SK-N-SH treated with all-trans-retinoic acid at 6 μM for 48 hours (cell line): ENCODE measurements around the gene HSD11B2.

Experiments used
- ATAC-seq: fragments of 200-7000 bp; cut with Tn5 transposase; 3 replicates; pipeline ENCODE4 v1.9.1; 2020; ENCODE audit warnings: mild to moderate bottlenecking, moderate library complexity
- ARNTL ChIP-seq: fragments of 450-650 bp; formaldehyde crosslinking; IDR thresholded peaks from 2 replicates; pipeline ENCODE4 v1.5.0; 2020; ENCODE audit warnings: low read depth, mild to moderate bottlenecking, moderate library complexity, borderline replicate concordance
- BACH2 ChIP-seq: fragments of 250-450 bp; sonication (Bioruptor Pico); IDR thresholded peaks from 2 replicates; pipeline ENCODE4 v1.9.0; 2021; ENCODE audit warnings: mild to moderate bottlenecking, borderline replicate concordance
- CREB5 ChIP-seq: fragments of 250-450 bp; sonication (Bioruptor Pico); IDR thresholded peaks from 2 replicates; pipeline ENCODE4 v1.5.1; 2020; ENCODE audit warnings: low read depth, mild to moderate bottlenecking, moderate library complexity
- CSDC2 ChIP-seq: fragments of 250-450 bp; sonication (Bioruptor Pico); IDR thresholded peaks from 2 replicates; pipeline ENCODE4 v1.5.0; 2020; ENCODE audit warnings: mild to moderate bottlenecking, moderate library complexity
- CSRNP3 ChIP-seq: fragments of 250-450 bp; sonication (Bioruptor Pico); IDR thresholded peaks from 2 replicates; pipeline ENCODE4 v1.5.1; 2021; ENCODE audit warnings: mild to moderate bottlenecking, moderate library complexity
- ESRRG ChIP-seq: fragments of 250-450 bp; sonication (Bioruptor Pico); IDR thresholded peaks from 2 replicates; pipeline ENCODE4 v1.6.1; 2021; ENCODE audit warnings: mild to moderate bottlenecking
- GLIS3 ChIP-seq: fragments of 250-450 bp; sonication (Bioruptor Pico); IDR thresholded peaks from 2 replicates; pipeline ENCODE4 v1.5.0; 2020; ENCODE audit warnings: mild to moderate bottlenecking, moderate library complexity
- ISL1 ChIP-seq: fragments of 250-450 bp; sonication (Bioruptor Pico); IDR thresholded peaks from 2 replicates; pipeline ENCODE4 v2.1.2; 2022; ENCODE audit warnings: mild to moderate bottlenecking, moderate library complexity
- OSR1 ChIP-seq: fragments of 250-450 bp; sonication (Bioruptor Pico); IDR thresholded peaks from 2 replicates; pipeline ENCODE4 v1.8.0; 2022; ENCODE audit warnings: moderate library complexity, mild to moderate bottlenecking, inconsistent platforms
- PATZ1 ChIP-seq: fragments of 250-450 bp; sonication (Bioruptor Pico); IDR thresholded peaks from 2 replicates; pipeline ENCODE4 v1.8.0; 2020; ENCODE audit warnings: mild to moderate bottlenecking, moderate library complexity, borderline replicate concordance
- POU6F1 ChIP-seq: fragments of 250-450 bp; sonication (Bioruptor Pico); IDR thresholded peaks from 2 replicates; pipeline ENCODE4 v1.8.0; 2021; ENCODE audit warnings: low read depth, mild to moderate bottlenecking, moderate library complexity, borderline replicate concordance
- PPARA ChIP-seq: fragments of 250-450 bp; sonication (Bioruptor Pico); IDR thresholded peaks from 2 replicates; pipeline ENCODE4 v1.5.0; 2020; ENCODE audit warnings: mild to moderate bottlenecking, borderline replicate concordance
- RARB ChIP-seq: fragments of 250-450 bp; sonication (Bioruptor Pico); IDR thresholded peaks from 2 replicates; pipeline ENCODE4 v1.8.0; 2021; ENCODE audit warnings: mild to moderate bottlenecking, moderate library complexity
- TCF4 ChIP-seq: fragments of 250-450 bp; sonication (Bioruptor Pico); IDR thresholded peaks from 2 replicates; pipeline ENCODE4 v1.8.0; 2021; ENCODE audit warnings: mild to moderate bottlenecking, moderate library complexity, borderline replicate concordance
- TOX ChIP-seq: fragments of 250-450 bp; sonication (Bioruptor Pico); IDR thresholded peaks from 2 replicates; pipeline ENCODE4 v1.8.0; 2021; ENCODE audit warnings: mild to moderate bottlenecking, moderate library complexity, borderline replicate concordance
- TSHZ2 ChIP-seq: fragments of 250-450 bp; sonication (Bioruptor Pico); IDR thresholded peaks from 2 replicates; pipeline ENCODE4 v1.5.0; 2020; ENCODE audit warnings: mild to moderate bottlenecking, moderate library complexity
- ZC3H10 ChIP-seq: fragments of 250-450 bp; sonication (Bioruptor Pico); IDR thresholded peaks from 2 replicates; pipeline ENCODE4 v1.5.1; 2021; ENCODE audit warnings: mild to moderate bottlenecking, moderate library complexity
- ZFP3 ChIP-seq: fragments of 250-450 bp; sonication (Bioruptor Pico); IDR thresholded peaks from 2 replicates; pipeline ENCODE4 v1.5.0; 2020; ENCODE audit warnings: mild to moderate bottlenecking, moderate library complexity
- ZFP30 ChIP-seq: fragments of 450-650 bp; formaldehyde crosslinking; IDR thresholded peaks from 2 replicates; pipeline ENCODE4 v1.5.0; 2022; ENCODE audit warnings: mild to moderate bottlenecking, moderate library complexity
- ZNF565 ChIP-seq: fragments of 450-650 bp; formaldehyde crosslinking; conservative IDR thresholded peaks from 2 replicates; pipeline ENCODE4 v1.5.0; 2020; ENCODE audit warnings: low read depth, mild to moderate bottlenecking, moderate library complexity
- ZNF8 ChIP-seq: fragments of 450-650 bp; formaldehyde crosslinking; IDR thresholded peaks from 2 replicates; pipeline ENCODE4 v1.5.0; 2020; ENCODE audit warnings: mild to moderate bottlenecking, moderate library complexity

The HSD11B2 gene

GRCh38 chr16:67454852-67455251 is 23.9 kb downstream of the HSD11B2 start:
- TF ChIP-seq ZFP3 (no peak), CSDC2 (CRISPR knock-in tag) (no peak), ARNTL (CRISPR knock-in tag) (no peak), CSRNP3 (CRISPR knock-in tag) (no peak), ZNF8 (CRISPR knock-in tag) (no peak), POU6F1 (CRISPR knock-in tag) (no peak), CREB5 (CRISPR knock-in tag) (no peak), ZNF565 (no peak), ZFP30 (no peak)
- no peak for ATAC-seq

GRCh38 chr16:67456391-67457081 is 25.6 kb downstream of the HSD11B2 start:
- ATAC-seq = peak; percentile 44; the same call in 2 of the 3 replicates
- TF ChIP-seq ZC3H10 (CRISPR knock-in tag) (no peak), PATZ1 (no peak), CREB5 (CRISPR knock-in tag) (no peak), ARNTL (CRISPR knock-in tag) (no peak), TOX (CRISPR knock-in tag) (no peak), BACH2 (no peak), ZFP3 (no peak), ZNF8 (CRISPR knock-in tag) (no peak), OSR1 (CRISPR knock-in tag) (no peak), TSHZ2 (CRISPR knock-in tag) (no peak), TCF4 (CRISPR knock-in tag) (no peak), ISL1 (CRISPR knock-in tag) (no peak), RARB (no peak), ESRRG (CRISPR knock-in tag) (no peak), ZFP30 (no peak), GLIS3 (CRISPR knock-in tag) (no peak), CSRNP3 (CRISPR knock-in tag) (no peak), PPARA (CRISPR knock-in tag) (no peak), CSDC2 (CRISPR knock-in tag) (no peak)
